Glomerular endothelial cell (primary cell): ENCODE measurements around the gene AJM1. TPM values are rescaled to one million over a fixed set of nuclear protein-coding genes. Genes with fewer than 3 reads are reported as not detected.

Source experiments
- DNase-seq: peaks from one replicate; pipeline ENCODE4 v3.0.0-alpha.2; 2011; ENCODE audit warnings: low read depth, low spot score; ENCODE audit errors: extremely low read depth
- total RNA-seq: library from RNA; depleted of rRNA; stranded (reverse); fragments of >200 nt; gene quantifications from 2 replicates; pipeline ENCODE4 v1.2.3, GENCODE V29; 2015

Gene AJM1
- total RNA-seq, 1 donor from 2014 or later = 1.6 TPM

DNA sequence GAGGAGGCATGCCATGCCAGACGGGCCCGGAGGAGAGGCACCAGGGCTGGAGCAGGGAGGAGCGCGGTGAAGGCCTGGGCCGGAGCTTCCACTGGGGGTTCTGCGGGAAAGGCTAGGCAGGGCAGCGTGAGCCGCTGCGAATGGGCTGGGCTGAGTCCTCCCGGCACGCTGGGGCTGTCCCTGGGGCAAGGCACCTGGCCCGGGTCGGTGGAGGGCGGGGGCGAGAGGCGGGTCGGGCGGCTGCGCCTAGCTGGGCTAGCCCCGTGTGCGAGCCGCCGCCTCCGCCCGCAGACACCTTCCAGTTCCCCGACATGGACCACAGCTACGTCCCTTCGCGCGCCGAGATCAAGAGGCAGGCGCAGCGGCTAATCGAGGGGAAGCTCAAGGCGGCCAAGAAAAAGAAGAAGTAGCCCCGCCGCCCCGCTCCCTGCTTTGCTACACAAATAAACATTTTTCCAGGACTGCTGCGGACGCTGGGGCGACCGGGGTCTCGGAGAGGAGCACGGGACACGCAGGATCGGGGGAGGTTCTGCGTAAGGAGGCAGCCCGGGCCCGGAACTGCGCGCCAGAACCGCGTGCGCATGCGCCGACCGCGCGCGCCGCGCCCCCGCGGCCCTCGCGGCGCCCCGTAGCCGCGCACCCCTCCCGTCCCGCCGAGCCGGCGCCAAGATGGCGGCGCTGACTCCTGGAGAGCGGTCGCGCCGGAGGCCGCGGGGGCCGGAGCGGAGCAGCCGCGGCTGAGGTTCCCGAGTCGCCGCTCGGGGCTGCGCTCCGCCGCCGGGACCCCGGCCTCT lies 34.8 kb upstream of the AJM1 start, which contains the start of gene RABL6:
Gene RABL6, plus strand, starts transcription at position 668 of the 794 bp plus-strand sequence. CDS start 249 bp downstream, outside the sequence.
- no peak for DNase-seq

GRCh38 chr9:136808075-136808805 lies 34.0 kb upstream of the AJM1 start:
- DNase-seq = no peak

DNA sequence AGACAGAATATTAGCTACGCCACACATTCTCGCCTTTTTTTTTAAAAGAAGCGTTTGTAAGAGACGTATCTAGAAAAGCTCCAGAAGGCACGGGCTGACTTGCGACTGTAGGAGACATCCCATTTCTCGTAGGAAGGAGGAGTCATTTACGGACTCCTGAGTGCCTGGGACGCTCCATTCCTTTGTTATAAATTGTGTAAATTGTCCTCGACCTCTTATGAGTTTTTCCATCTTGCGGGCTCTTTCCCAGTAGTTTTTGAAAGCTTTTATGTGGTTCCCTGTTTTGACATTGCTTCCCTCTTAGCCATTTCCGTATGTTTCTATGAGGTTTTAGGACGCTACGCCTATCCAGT lies 33.5 kb upstream of the AJM1 start:
- no peak for DNase-seq

DNA sequence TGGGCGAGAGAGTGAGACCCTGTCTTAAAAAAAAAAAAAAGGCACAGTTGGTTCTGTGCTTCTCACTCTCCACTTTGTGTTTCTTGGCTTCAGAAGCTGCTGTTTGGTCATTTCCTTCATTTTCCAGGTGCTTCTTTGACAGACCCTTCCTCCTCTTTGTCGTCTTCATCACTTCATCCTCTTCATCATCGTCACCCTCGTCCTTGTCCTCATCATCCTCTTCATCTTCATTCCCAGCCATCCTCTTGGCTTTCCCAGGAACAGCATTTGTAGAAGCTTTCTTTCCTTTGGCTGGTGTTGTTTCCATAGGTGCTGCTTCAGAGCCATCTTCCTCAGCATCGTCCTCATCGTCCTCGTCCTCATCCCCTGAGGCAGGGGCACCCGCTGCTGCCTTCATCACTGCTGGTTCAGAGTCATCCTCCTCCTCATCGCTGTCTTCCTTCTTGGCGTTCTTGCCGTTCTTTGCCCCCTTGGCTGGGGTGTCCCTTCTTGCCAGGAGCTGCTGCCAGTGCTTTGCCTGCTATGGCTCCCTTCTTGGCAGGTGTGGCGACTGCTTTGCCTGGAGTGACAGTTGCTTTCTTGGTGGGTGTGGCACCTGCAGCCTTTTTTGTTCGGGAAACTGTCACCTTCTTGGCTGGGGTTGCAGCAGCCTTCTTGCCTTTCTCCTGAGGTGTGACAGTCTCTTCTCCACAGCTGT lies 27.4 kb upstream of the AJM1 start:
- DNase-seq = no peak

- DNase-seq = no peak
Observed at GRCh38 chr9:136815422-136815782, 26.9 kb upstream of the AJM1 start.

DNA sequence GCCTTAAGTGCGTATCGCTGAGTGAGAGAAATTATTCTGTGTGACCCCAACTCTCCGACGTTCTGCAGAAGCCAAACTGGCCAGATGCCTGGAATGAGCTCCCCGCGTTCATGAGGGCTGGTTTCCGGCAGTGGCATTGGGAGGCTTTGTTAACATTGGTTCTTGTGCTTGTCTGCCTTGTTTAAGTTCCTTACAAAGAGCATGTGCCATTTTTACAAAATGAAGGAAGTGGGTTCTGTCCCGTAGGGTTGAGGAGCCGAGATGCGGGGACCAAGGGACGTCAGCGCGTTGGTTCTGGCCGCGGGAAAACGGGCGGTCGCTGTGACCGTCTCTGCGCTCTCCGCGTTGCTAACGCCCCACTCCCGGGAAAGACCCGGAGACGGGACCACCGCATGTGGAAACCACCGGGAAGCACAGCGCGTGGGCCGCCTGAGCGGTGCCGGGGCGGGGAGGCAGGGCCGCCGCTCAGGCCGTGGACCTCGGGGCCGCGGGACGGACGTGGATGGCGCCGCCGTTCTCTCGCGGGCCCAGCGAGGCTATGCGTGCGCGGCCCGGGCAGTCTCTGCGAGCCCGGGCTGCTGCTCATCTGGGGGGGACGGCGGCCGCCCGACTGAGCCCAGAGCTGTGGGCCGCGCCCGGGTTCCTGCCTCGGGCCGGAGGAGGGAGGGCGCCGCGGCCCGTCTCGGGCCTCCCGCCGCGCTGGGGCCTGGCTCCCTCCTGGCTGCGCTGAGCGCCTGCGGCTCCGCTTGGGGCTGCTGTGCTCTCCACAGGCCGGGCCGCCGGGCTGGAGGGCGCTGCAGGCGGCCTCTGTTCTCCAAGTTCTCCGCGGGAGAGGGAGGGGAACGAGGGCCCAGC lies 21.1 kb upstream of the AJM1 start:
- no peak for DNase-seq

GRCh38 chr9:136821826-136822544 lies 20.3 kb upstream of the AJM1 start:
- DNase-seq = no peak

GRCh38 chr9:136823136-136824046 lies 18.9 kb upstream of the AJM1 start:
- DNase-seq = no peak

GRCh38 chr9:136824496-136825225 lies 17.6 kb upstream of the AJM1 start:
- DNase-seq = no peak

- no peak for DNase-seq
Observed at GRCh38 chr9:136825295-136826187, 16.7 kb upstream of the AJM1 start.

DNA sequence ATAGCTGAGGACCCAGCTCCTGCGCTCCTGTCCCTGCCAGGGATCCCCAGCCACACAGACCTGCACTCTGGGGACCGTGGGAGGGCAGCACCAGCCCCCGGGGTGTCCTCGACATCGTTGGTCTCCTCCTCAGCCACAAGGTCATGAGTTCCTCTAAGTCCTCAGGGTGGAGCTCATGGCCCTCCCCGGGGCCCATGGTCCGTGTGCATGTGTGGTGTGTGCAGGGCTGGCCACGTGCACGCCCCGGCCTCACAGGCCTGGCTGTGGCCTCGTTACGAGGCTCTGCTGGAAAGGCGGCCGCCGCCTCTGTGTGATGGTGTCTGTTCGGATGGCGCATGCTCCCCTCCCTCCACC lies 16.1 kb upstream of the AJM1 start:
- DNase-seq = no peak

DNA sequence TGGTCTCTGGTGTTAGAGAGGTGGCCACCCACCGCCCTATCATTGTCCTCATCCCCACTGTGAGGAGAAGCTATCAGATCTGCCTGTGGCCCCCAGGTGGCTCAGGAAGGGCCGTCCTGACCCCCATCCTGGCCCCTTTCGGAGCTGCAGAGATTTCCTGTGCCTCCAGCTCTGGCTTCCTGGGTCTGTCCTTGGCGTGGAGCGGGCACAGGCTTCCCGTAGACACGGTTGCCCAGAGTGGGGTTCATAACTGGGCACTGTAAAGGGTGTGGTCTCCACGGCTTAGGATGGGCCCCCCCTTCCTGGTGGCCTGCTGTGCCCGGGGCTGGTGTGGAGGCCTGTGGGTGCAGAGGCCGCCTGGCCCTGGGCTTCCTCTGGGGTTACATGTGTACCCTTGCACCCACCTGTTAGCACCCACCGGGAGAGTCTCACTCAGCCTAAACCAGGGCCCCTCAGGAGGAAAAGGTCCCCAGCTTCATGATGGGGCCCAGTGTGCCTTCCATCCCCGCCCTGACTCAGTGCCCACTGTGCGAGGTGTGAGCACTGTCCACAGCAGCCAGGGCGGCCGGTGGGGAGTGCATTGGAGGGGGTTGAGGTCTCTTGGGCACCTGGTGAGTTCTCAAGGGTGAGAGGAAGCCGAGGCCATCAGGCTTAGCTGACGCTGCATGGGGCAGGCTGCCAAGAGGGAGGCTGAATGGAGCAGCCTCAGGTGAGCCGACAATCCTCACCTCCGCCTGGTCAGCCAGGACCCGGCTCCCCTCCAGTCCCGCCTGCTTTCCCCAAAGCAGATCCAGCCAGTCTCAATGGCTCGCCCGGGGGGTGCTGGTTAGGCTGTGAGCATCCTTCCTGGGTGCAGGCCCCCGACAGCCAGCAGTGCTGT lies 15.3 kb upstream of the AJM1 start:
- DNase-seq = no peak

- no peak for DNase-seq
Observed at GRCh38 chr9:136827794-136828473, 14.3 kb upstream of the AJM1 start.

GRCh38 chr9:136828474-136829140 lies 13.7 kb upstream of the AJM1 start:
- DNase-seq = no peak

- DNase-seq = no peak
Observed at GRCh38 chr9:136829412-136829811, 12.9 kb upstream of the AJM1 start.
